Measurements from ENCODE around the gene ATP13A5.
A peak's percentile ranks its signal among the peaks of the same experiment; 100 is the strongest.

Gene ATP13A5

DNA sequence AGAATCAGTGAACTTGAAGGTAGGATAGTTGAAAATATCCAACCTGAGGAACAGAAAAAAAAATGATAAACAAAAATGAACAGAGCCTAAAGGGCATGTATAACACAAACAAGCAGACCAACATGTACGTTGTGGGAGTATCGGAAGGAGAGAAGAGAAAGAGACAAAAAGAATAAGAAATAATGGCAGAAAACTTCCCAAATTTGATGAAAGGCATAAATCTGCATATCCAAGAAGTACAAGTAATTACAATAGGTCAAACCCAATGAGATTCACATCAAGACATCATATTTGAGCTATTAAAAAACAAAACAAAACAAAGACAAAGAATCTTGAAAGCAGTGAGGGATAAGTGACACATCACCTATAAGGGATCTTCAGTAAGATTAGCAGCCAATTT lies 38.1 kb upstream of the ATP13A5 start:
- no peaks in the 10 kb centered on the region for H3K36me3 ChIP-seq (ENCODE audit: control insufficient read depth in 2 of 2, insufficient read depth in 1 of 2, low read length in 2 of 2)
- no peak overlapping the region for H3K4me3 ChIP-seq (ENCODE audit: low read depth, low read length)
- CTCF ChIA-PET = no interaction called here
- POLR2A ChIA-PET = no interaction called here
- H3K4me1 ChIP-seq (ENCODE audit: control insufficient read depth, insufficient read depth, low read length) = no peaks in the 10 kb centered on the region
- H3K27ac ChIP-seq (ENCODE audit: extremely low read depth, low read depth, low read length) = no peak overlapping the region
- TF ChIP-seq ZNF558 (tag by site-specific recombination; IDR thresholded peaks at IDR 0.05) = peak; percentile 99
- TF ChIP-seq ZNF37A (tag by site-specific recombination; IDR thresholded peaks at IDR 0.05) = no peak
- no peak for TF ChIP-seq SP3 (tag by site-specific recombination; IDR thresholded peaks at IDR 0.05)
- H3K9me3 ChIP-seq (ENCODE audit: control insufficient read depth, insufficient read depth, low read depth, low read length) = no peaks in the 10 kb centered on the region

DNA sequence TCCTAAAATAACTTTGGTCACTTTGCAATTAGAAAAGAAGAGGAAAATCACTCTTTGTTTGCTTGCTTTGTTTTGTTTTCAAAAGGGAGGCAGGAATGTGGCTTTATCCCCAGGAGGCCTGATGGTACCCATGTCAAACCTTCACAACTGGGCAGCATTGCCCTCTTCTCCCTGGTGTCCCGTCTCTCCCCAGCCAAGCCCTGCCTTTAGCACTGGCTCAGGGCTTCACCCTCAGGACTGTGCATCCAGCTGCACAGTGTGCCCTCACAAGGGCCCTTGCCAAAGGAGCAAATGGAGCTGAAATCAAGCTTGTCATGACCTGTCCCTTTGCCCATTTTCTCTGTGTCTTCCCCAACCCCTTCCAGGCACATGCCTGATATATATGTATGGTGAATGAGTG lies 29.1 kb upstream of the ATP13A5 start:
- H3K9me3 ChIP-seq (ENCODE audit: control insufficient read depth, insufficient read depth, low read depth, low read length) = no peaks in the 10 kb centered on the region
- no peak overlapping the region for H3K27ac ChIP-seq (ENCODE audit: extremely low read depth, low read depth, low read length)
- no peaks in the 10 kb centered on the region for H3K36me3 ChIP-seq (ENCODE audit: control insufficient read depth in 2 of 2, insufficient read depth in 1 of 2, low read length in 2 of 2)
- no peak for TF ChIP-seq ZNF175 (tag by site-specific recombination; IDR thresholded peaks at IDR 0.05)
- TF ChIP-seq ZFP37 (tag by site-specific recombination; IDR thresholded peaks at IDR 0.05) = no peak
- TF ChIP-seq ZNF792 (tag by site-specific recombination; IDR thresholded peaks at IDR 0.05) = no peak
- TF ChIP-seq ZNF146 (tag by site-specific recombination; IDR thresholded peaks at IDR 0.05) = no peak
- no peak for TF ChIP-seq KLF7 (tag by site-specific recombination; IDR thresholded peaks at IDR 0.05; ENCODE audit: borderline replicate concordance)
- TF ChIP-seq KLF1 (tag by site-specific recombination; IDR thresholded peaks at IDR 0.05) = no peak
- TF ChIP-seq IKZF3 (tag by site-specific recombination; IDR thresholded peaks at IDR 0.05) = no peak
- TF ChIP-seq ZBTB21 (tag by site-specific recombination; IDR thresholded peaks at IDR 0.05) = no peak
- TF ChIP-seq ZNF140 (tag by site-specific recombination; IDR thresholded peaks at IDR 0.05) = no peak
- TF ChIP-seq, protein P1, sequence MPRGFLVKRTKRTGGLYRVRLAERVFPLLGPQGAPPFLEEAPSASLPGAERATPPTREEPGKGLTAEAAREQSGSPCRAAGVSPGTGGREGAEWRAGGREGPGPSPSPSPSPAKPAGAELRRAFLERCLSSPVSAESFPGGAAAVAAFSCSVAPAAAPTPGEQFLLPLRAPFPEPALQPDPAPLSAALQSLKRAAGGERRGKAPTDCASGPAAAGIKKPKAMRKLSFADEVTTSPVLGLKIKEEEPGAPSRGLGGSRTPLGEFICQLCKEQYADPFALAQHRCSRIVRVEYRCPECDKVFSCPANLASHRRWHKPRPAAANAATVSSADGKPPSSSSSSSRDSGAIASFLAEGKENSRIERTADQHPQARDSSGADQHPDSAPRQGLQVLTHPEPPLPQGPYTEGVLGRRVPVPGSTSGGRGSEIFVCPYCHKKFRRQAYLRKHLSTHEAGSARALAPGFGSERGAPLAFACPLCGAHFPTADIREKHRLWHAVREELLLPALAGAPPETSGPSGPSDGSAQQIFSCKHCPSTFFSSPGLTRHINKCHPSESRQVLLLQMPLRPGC (tag by site-specific recombination; IDR thresholded peaks at IDR 0.05) = no peak
- no peak for TF ChIP-seq GFI1B (tag by site-specific recombination; IDR thresholded peaks at IDR 0.05)
- no peak for TF ChIP-seq ZNF211 (tag by site-specific recombination; IDR thresholded peaks at IDR 0.05; ENCODE audit: low read depth)
- no peak for TF ChIP-seq ZNF214 (tag by site-specific recombination; IDR thresholded peaks at IDR 0.05; ENCODE audit: borderline replicate concordance)
- no peak for TF ChIP-seq BCL11A (tag by site-specific recombination; IDR thresholded peaks at IDR 0.05; ENCODE audit: low read depth)
- TF ChIP-seq, protein P2, sequence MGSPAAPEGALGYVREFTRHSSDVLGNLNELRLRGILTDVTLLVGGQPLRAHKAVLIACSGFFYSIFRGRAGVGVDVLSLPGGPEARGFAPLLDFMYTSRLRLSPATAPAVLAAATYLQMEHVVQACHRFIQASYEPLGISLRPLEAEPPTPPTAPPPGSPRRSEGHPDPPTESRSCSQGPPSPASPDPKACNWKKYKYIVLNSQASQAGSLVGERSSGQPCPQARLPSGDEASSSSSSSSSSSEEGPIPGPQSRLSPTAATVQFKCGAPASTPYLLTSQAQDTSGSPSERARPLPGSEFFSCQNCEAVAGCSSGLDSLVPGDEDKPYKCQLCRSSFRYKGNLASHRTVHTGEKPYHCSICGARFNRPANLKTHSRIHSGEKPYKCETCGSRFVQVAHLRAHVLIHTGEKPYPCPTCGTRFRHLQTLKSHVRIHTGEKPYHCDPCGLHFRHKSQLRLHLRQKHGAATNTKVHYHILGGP (tag by site-specific recombination; IDR thresholded peaks at IDR 0.05) = no peak
- TF ChIP-seq BCL11B (tag by site-specific recombination; IDR thresholded peaks at IDR 0.05; ENCODE audit: low read depth) = no peak
- TF ChIP-seq ZNF658 (tag by site-specific recombination; IDR thresholded peaks at IDR 0.05) = no peak
- no peak for TF ChIP-seq ZNF10 (tag by site-specific recombination; IDR thresholded peaks at IDR 0.05)
- ChIA-PET CTCF (no interaction called here), POLR2A (no interaction called here)
- no peaks in the 10 kb centered on the region for H3K4me1 ChIP-seq (ENCODE audit: control insufficient read depth, insufficient read depth, low read length)
- H3K4me3 ChIP-seq (ENCODE audit: low read depth, low read length) = no peak overlapping the region

DNA sequence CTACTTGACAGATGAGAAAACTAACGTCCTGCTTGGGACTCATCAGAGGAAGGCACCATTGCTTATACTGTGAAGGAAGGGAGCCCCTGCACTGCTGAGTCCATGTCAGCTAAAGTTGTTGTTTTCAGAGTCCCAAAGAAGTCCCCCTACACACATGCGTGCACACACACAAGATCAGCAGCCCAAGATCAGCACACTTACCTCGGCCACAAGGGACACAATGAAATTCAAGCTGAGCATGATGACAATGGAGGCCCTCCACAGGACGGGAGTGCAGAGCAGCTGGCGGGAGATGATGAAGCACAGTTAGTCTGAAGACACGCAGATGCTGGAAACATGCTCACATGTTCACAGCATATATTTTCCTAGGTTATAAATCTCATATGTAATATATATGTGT lies 28.6 kb upstream of the ATP13A5 start:
- H3K36me3 ChIP-seq (ENCODE audit: control insufficient read depth in 2 of 2, insufficient read depth in 1 of 2, low read length in 2 of 2) = no peaks in the 10 kb centered on the region
- H3K27ac ChIP-seq (ENCODE audit: extremely low read depth, low read depth, low read length) = no peak overlapping the region
- CTCF ChIA-PET = no interaction called here
- no peak overlapping the region for H3K4me3 ChIP-seq (ENCODE audit: low read depth, low read length)
- POLR2A ChIA-PET = no interaction called here
- H3K9me3 ChIP-seq (ENCODE audit: control insufficient read depth, insufficient read depth, low read depth, low read length) = no peaks in the 10 kb centered on the region
- no peaks in the 10 kb centered on the region for H3K4me1 ChIP-seq (ENCODE audit: control insufficient read depth, insufficient read depth, low read length)
- TF ChIP-seq ZNF48 (tag by site-specific recombination; IDR thresholded peaks at IDR 0.05) (no peak), ZNF211 (tag by site-specific recombination; IDR thresholded peaks at IDR 0.05; ENCODE audit: low read depth) (no peak), WT1 (tag by site-specific recombination; IDR thresholded peaks at IDR 0.05) (no peak), ZNF776 (tag by site-specific recombination; IDR thresholded peaks at IDR 0.05; ENCODE audit: borderline replicate concordance) (no peak), ZBTB48 (tag by site-specific recombination; IDR thresholded peaks at IDR 0.05) (no peak), ZNF366 (tag by site-specific recombination; conservative IDR thresholded peaks at IDR 0.05) (no peak), ZNF223 (tag by site-specific recombination; IDR thresholded peaks at IDR 0.05) (no peak), ZNF777 (tag by site-specific recombination; IDR thresholded peaks at IDR 0.05; ENCODE audit: borderline replicate concordance) (no peak), ZNF514 (tag by site-specific recombination; IDR thresholded peaks at IDR 0.05) (no peak), SETDB1 (IDR thresholded peaks at IDR 0.05; ENCODE audit: insufficient read length, low read length) (no peak), ZNF654 (tag by site-specific recombination; IDR thresholded peaks at IDR 0.05; ENCODE audit: low read depth) (no peak)
- TF ChIP-seq, protein P3, sequence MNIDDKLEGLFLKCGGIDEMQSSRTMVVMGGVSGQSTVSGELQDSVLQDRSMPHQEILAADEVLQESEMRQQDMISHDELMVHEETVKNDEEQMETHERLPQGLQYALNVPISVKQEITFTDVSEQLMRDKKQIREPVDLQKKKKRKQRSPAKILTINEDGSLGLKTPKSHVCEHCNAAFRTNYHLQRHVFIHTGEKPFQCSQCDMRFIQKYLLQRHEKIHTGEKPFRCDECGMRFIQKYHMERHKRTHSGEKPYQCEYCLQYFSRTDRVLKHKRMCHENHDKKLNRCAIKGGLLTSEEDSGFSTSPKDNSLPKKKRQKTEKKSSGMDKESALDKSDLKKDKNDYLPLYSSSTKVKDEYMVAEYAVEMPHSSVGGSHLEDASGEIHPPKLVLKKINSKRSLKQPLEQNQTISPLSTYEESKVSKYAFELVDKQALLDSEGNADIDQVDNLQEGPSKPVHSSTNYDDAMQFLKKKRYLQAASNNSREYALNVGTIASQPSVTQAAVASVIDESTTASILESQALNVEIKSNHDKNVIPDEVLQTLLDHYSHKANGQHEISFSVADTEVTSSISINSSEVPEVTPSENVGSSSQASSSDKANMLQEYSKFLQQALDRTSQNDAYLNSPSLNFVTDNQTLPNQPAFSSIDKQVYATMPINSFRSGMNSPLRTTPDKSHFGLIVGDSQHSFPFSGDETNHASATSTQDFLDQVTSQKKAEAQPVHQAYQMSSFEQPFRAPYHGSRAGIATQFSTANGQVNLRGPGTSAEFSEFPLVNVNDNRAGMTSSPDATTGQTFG (tag by site-specific recombination; IDR thresholded peaks at IDR 0.05; ENCODE audit: borderline replicate concordance) = no peak

All from HEK293 (cell line).